GM12801 (cell line): Measurements from ENCODE around the gene SYT5.

Experiments
- TF ChIP-seq, protein P1 (sequence below): IDR thresholded peaks from one replicate; pipeline ENCODE4 v1.5.1; 2011; ENCODE audit warnings: control low read depth; ENCODE audit not compliant: insufficient read length; ENCODE audit errors: extremely low read depth

The SYT5 gene

DNA sequence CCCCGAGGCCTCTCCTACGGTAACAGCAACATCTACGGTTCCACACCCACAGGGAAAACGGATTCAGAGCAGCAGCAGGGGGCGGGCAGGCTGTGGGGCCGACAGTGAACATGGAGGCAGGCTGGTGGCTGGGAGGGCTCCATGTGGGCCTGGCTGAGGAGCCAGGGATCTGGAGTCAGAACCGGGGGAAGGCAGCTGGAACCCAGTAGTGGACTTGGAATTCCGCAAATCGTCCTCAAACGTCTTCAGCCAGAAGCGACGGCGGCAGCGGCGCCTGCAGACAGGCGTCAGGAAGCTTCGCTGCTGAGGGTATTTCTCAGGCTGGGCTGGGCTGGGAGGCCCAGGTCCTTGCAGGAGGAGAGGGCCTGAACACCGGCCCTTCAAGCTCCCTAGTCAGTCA is 46.7 kb upstream of the SYT5 start:
- TF ChIP-seq, protein P1, sequence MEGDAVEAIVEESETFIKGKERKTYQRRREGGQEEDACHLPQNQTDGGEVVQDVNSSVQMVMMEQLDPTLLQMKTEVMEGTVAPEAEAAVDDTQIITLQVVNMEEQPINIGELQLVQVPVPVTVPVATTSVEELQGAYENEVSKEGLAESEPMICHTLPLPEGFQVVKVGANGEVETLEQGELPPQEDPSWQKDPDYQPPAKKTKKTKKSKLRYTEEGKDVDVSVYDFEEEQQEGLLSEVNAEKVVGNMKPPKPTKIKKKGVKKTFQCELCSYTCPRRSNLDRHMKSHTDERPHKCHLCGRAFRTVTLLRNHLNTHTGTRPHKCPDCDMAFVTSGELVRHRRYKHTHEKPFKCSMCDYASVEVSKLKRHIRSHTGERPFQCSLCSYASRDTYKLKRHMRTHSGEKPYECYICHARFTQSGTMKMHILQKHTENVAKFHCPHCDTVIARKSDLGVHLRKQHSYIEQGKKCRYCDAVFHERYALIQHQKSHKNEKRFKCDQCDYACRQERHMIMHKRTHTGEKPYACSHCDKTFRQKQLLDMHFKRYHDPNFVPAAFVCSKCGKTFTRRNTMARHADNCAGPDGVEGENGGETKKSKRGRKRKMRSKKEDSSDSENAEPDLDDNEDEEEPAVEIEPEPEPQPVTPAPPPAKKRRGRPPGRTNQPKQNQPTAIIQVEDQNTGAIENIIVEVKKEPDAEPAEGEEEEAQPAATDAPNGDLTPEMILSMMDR = no peak

DNA sequence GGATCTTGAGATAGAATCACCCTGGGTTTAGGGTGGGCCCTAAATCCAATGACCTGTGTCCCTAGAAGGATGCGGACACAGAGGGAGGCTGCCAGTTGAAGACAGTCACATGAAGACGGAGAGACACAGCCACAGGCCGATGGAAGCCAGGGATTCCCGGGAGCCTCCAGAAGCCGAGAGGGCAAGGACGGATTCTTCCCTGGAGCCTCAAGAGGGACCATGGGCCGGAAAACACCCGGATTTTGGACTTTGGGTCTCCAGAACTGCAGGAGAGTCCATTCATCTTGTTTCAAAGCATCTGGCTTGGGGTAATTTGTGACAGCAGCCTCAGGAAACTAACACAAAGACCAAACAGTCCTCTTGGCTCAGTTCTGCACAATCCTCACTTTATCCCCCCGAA is 46.2 kb upstream of the SYT5 start:
- TF ChIP-seq, protein P1 = no peak

GRCh38 chr19:55225415-55225958 is 45.4 kb upstream of the SYT5 start:
- TF ChIP-seq, protein P1 = no peak

DNA sequence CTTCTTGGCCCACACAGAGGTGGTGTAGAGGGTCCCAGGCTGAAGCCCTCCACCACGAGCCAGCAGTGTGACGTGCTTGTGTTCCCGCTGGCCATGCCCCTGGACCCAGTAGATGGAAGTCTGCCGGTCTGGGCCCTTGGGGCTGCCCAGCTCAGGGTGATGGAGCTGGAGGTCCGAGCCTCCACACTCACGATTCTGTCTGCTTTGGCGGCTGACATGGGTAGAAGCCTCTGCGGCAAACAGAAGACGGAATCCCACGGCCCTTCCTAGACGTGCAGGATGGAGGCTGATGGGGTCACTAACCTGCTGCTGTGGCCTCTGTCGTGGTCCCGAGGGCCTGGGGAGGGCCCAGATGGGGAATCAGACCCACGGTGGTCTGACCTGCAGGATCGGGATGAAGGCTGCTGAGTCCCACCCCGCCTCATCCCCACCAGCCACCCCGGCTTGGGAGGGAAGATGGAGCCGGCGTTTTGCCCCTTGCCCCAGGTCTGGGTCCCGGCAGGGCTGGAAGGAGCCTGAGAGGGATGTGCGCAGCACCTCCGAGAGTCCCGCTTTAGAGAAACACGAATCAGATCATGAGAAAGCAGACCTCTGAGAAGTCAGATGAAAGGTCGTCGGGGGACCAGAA is 44.1 kb upstream of the SYT5 start:
- TF ChIP-seq, protein P1 = no peak

DNA sequence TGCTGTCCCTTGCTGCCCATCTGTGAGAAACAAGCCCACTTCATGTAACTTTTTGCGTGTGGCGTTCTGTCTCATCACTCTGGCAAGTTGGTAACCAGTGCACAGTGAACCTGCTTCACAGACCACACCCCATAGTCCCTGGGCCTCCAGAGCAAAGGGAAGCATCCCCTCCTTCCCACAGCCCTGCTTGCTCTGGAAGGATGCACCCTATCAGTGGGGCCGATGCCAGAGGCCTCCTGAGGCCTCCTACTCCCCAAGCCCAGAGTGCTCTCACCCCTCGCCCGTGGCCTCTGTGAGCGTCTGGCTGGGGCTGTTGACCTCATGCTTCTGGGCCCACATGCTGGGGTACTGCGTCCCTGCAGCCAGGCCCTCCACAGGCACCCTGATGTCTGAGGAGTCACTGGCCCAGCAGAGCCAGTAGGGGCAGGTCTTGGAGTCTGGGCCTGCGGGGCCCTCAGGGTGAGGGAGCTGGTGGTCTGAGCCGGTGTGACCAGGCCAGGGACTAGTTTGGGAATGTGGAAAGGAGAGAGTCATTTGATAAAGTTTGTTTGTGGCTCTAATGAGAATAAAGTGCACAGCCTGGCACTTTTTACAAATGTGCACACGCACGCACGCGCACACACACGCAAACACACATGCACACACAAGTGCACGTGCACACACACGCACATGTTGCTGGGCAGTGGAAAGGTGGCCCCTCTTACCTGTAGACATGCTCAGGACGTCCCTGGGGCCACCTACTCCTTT is 43.4 kb upstream of the SYT5 start:
- TF ChIP-seq, protein P1 = no peak

DNA sequence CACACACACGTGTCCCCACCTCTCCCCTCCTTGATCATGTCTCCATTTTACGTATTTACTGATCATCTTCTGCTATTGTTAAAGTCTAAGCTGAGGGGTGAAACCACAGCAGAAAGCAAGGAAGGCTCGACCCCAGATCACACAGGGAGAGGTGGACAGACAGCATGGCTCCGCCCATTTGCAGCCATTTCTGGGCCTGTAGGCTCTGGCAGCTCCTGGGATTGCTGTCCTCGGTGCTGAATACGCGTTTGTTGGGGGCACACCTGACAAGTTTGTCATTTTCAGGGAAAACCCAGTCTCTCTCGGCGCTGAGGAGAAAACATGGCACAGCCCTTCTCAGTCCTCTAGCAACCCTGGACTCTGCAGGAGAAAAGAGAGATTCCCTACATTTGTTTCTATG is 40.4 kb upstream of the SYT5 start:
- TF ChIP-seq, protein P1 = no peak

DNA sequence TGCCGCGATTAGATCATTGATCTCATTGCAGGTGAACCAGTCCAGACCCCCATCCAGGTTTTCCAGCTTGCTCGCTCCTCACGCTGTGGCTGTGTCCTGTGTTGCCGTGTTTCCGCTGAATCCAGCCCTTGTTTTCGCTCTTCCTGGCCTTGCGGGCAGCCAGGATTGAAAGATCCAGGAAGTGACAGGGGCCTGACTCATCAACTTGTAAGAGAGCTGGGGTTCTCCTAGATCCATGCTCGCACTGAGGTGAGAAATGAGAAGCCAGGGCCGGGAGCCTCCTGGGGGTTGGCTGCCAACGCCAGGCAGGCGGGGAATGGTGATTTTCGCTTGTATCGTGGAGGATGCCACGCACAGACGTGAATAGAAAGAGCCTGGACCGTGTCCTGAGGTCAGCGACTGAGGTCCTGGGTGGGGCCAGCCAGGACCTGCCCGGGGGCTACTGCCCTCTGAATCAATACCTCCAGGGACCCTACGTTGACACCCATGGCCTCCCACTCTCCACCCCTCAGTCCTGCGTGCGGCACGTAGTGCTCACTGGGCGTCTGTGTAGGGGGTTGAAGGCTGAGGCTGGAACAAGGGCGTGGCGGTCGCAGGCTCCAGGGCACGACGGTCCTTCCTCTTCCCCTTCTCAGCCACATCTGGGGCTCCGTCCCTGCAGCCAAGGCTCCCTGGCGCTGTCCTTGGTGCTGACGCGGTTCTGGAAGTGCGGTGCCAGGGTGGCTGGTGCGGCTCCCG is 36.5 kb upstream of the SYT5 start:
- TF ChIP-seq, protein P1 = no peak
